Lower lobe of right lung (tissue), 2 donors: ENCODE measurements around the gene C5. TPM values are rescaled to one million over a fixed set of nuclear protein-coding genes. Genes with fewer than 3 reads are reported as not detected.

Experiments
- ATAC-seq, 2 donors: fragments of 200-7000 bp; cut with Tn5 transposase; one replicate each; pipeline ENCODE4 v1.9.1; 2020 to 2022; ENCODE audit warnings: mild to moderate bottlenecking in 2 of 2, moderate library complexity in 2 of 2
- DNase-seq: peaks from one replicate; pipeline ENCODE4 v3.0.0-alpha.2; 2020
- H3K27ac ChIP-seq: fragments of 200-600 bp; one replicate; pipeline ENCODE4 v1.8.0; 2022
- H3K27me3 ChIP-seq: fragments of 200-600 bp; one replicate; pipeline ENCODE4 v1.8.0; 2022; ENCODE audit warnings: low read depth
- H3K36me3 ChIP-seq: fragments of 200-600 bp; one replicate; pipeline ENCODE4 v1.8.0; 2022; ENCODE audit warnings: mild to moderate bottlenecking
- H3K4me1 ChIP-seq: fragments of 200-600 bp; one replicate; pipeline ENCODE4 v1.8.0; 2022
- H3K4me3 ChIP-seq: fragments of 200-600 bp; one replicate; pipeline ENCODE4 v1.8.0; 2022; ENCODE audit warnings: mild to moderate bottlenecking
- H3K9me3 ChIP-seq: fragments of 200-600 bp; one replicate; pipeline ENCODE4 v1.8.0; 2022
- CTCF ChIP-seq: fragments of 200-600 bp; IDR thresholded peaks from one replicate; pipeline ENCODE4 v1.8.0; 2022; ENCODE audit warnings: antibody characterized with exemption, mild to moderate bottlenecking
- intact Hi-C: fragments of 100-400 bp; cut with DNase I; formaldehyde crosslinking; loops from one replicate; pipeline ENCODE4 v1.11.0; 2022
- total RNA-seq: library from RNA; stranded (reverse); fragmentation: NEBNext Ultra II Directional; extraction: Animal tissue kit (Norgen Biotek cat#: 25700); gene quantifications from one replicate; pipeline ENCODE4 v1.2.1, GENCODE V29; 2021
- donor health status: DM: no; HTN: yes; CAD: no; lungs with severe emphysema.

C5 gene
- total RNA-seq, 1 donor from 2014 or later: 22.1 TPM

- Histone ChIP-seq H3K27me3 (no peaks in the 10 kb centered on the region), H3K4me1 (peaks cover 37% of the 10 kb centered on the region), H3K36me3 (no peaks in the 10 kb centered on the region), H3K4me3 (no peak overlapping the region), H3K27ac (no peak overlapping the region), H3K9me3 (no peaks in the 10 kb centered on the region)
- no peak for ATAC-seq
- intact Hi-C loops: no loop called here
- no peak for TF ChIP-seq CTCF
- DNase-seq: no peak
These were observed 105.1 kb downstream of the C5 start for GRCh38 chr9:120944948-120945347.

GRCh38 chr9:120944434-120944843 lies 105.6 kb downstream of the C5 start:
- Histone ChIP-seq H3K36me3 (no peaks in the 10 kb centered on the region), H3K4me3 (no peak overlapping the region), H3K9me3 (no peaks in the 10 kb centered on the region), H3K27me3 (no peaks in the 10 kb centered on the region), H3K27ac (no peak overlapping the region), H3K4me1 (peaks cover 34% of the 10 kb centered on the region)
- ATAC-seq (peak in 1 of 2 donors; percentile 75), DNase-seq (no peak)
- TF ChIP-seq CTCF: no peak
- intact Hi-C loops: no loop called here

GRCh38 chr9:120942186-120943001 lies 107.7 kb downstream of the C5 start:
- Histone ChIP-seq H3K27ac (peak overlapping the region; percentile 77), H3K9me3 (no peaks in the 10 kb centered on the region), H3K4me1 (peaks cover 44% of the 10 kb centered on the region), H3K36me3 (no peaks in the 10 kb centered on the region), H3K27me3 (no peaks in the 10 kb centered on the region), H3K4me3 (no peak overlapping the region)
- intact Hi-C loops: no loop called here
- ATAC-seq: peak; percentile 58
- no peak for DNase-seq
- no peak for TF ChIP-seq CTCF

GRCh38 chr9:120941046-120941770 lies 108.9 kb downstream of the C5 start:
- Histone ChIP-seq H3K36me3 (no peaks in the 10 kb centered on the region), H3K27me3 (no peaks in the 10 kb centered on the region), H3K4me1 (peaks cover 48% of the 10 kb centered on the region), H3K27ac (no peak overlapping the region), H3K9me3 (no peaks in the 10 kb centered on the region), H3K4me3 (no peak overlapping the region)
- intact Hi-C loops: no loop called here
- ATAC-seq: no peak
- TF ChIP-seq CTCF: no peak
- DNase-seq: no peak

GRCh38 chr9:120940573-120940972 lies 109.5 kb downstream of the C5 start:
- no peak for TF ChIP-seq CTCF
- ATAC-seq (no peak), DNase-seq (no peak)
- intact Hi-C loops: no loop called here
- no peaks in the 10 kb centered on the region for H3K9me3 ChIP-seq
- peaks cover 51% of the 10 kb centered on the region for H3K4me1 ChIP-seq
- H3K4me3 ChIP-seq: no peak overlapping the region
- no peaks in the 10 kb centered on the region for H3K36me3 ChIP-seq
- H3K27me3 ChIP-seq: no peaks in the 10 kb centered on the region
- no peak overlapping the region for H3K27ac ChIP-seq
